T1000 (cell line): ENCODE data around the gene SERPINA9.
"Not testable (repeated sequence)": the region's sequence is repeated elsewhere in the genome, so short reads cannot be mapped to it uniquely, and the experiment has no call there.

ENCODE experiments used
- DNase-seq: peaks from one replicate; lab custom pipeline; 2025; ENCODE audit warnings: mixed read lengths; lab: John Stamatoyannopoulos, UW

SERPINA9 gene

DNA sequence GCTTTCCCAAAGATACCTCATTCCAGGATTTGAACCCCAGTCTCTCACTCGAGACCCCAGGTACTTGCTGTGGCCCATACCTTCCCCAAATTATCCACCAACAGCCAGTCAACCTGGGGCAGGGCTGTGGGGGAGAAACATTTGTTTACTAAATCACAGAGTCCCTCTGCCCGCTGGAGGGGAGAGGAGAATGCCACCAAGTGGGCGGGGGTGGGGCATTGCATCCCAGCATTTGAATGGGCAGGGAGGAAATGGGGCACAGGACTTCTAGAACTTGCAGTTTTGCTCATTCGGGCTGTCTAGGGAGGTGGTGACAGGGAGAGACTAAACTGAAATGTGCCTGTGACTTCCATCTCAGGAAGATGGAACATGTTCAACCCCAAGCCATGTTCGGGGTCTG is 10.9 kb upstream of the SERPINA9 start:
- DNase-seq, result no peak

DNA sequence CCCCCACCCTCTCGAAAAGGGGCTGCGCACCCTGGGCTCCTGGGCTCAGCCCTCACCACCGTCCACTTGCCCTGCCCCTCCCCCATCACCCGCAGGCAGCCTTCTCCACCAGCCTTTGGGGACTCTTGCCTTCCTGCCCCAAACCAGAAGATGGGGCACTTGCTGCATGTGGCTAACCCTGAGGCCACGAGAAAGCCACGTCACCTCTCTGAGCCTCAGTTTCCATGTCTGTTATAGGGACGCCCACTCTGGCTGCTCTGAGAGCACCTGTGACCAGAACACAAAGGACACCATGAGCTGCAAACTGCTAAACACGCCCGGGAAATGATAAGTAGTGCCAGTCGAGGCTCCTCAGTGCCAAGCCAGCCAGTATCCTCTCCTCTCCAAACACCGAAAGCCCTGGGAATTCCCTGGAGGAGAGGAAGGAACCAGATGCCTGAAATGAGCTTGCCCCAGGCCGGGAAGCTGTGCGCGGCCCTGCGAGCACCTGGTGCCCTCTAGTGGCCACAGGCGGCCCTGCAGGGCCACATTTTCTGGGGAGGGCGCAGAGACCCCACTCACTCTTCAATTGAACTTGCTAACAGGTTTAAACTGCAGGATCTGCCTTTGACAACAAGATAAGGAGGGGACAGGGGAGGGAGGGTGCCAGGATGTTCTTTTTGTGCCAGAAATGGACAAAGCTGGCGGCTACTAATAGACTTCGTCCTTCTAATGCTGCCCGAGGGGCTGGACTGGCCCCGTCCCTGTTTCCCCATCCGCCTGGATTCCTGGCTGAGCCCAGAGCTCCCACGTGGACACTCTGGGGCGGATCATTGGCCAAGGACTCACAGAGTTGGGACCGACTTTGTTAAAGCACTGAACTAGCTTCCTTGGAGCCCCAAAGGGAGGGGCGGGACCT is 10.2 kb upstream of the SERPINA9 start:
- no peak for DNase-seq

DNA sequence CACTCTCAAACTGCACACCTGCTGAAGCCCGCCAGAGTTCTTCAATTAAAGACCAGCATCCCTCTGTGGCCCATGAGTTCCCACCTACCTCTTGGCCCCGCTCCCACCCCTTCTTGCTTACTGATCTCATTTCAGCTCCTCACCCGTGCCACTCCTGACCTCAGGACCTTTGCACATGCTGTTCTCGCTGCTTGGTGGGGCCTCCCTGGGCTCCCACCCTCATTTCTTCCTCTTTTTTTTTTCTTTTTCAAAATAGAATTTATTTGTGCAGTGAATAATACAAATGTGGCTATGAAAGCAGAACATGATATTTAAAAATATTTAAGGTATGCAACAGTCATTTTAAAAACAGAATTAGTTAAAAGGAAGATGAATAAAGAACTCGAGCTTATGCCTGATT is 8.5 kb upstream of the SERPINA9 start:
- no peak for DNase-seq

DNA sequence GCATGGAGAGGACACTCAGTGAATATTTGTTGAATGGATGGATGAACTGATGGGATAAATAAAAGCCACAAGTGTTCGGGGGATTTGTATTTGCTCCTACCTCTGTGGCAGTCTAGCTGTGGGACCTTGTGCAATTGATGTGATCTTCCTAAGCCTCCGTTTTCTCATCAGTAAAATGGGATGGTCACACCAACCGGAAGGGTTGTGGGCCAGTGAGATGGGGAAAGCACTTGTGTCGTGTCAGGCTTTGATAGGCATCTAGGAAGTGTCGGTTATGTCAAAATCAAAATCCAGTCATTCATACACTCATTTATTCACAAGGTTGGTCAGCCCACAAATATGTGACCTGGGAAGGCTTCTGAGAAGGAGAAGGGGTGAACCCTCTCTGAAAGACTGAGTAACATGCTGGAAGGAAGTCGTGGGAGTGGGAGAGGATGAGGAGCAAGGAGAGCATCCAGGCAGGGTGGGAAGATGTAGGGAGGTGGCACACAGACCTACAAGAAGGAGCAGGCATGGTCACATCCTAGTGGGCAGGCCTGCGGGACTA is 7.8 kb upstream of the SERPINA9 start:
- no peak for DNase-seq

DNA sequence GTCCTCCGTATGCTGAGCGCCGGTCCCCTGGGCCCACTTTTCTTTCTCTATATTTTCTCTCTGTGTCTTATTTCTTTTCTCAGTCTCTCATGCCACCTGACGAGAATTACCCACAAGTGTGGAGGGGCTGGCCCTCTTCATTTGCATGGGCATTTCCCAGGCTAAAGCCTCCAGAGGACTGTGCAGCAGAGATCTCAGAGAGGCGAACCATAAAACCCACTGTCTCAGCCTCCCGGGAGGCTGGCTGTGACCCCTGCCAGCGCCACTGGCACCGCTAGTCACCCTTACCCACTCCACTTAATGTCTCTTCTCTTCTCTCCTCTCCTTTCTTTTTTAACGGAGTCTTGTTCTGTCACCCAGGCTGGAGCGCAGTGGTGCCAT is 7.1 kb upstream of the SERPINA9 start:
- no peak for DNase-seq

DNA sequence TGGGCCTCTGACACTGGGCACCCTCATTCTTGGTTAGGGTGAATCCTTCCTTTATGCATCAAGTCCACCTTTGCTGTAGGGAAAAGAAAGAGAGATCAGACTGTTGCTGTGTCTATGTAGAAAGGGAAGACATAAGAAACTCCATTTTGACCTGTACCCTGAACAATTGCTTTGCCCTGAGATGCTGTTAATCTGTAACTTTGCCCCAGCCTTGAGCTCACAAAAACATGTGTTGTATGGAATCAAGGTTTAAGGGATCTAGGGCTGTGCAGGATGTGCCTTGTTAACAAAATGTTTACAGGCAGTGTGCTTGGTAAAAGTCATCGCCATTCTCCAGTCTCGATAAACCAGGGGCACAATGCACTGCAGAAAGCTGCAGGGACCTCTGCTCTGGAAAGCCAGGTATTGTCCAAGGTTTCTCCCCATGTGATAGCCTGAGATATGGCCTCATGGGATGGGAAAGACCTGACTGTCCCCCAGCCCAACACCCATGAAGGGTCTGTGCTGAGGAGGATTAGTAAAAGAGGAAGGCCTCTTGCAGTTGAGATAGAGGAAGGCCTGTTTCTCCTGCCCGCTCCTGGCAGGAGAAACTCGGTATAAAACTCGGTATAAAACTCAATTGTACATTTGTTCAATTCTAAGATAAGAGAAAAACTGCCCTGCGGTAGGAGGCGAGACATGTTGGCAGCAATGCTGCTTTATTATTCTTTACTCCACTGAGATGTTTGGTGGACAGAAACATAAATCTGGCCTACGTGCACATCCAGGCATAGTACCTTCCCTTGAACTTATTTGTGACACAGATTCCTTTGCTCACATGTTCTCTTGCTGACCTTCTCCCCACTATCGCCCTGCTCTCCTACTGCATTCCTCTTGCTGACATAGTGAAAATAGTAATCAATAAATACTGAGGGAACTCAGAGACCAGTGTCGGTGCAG is 6.4 kb upstream of the SERPINA9 start:
- DNase-seq, result not testable (repeated sequence)

DNA sequence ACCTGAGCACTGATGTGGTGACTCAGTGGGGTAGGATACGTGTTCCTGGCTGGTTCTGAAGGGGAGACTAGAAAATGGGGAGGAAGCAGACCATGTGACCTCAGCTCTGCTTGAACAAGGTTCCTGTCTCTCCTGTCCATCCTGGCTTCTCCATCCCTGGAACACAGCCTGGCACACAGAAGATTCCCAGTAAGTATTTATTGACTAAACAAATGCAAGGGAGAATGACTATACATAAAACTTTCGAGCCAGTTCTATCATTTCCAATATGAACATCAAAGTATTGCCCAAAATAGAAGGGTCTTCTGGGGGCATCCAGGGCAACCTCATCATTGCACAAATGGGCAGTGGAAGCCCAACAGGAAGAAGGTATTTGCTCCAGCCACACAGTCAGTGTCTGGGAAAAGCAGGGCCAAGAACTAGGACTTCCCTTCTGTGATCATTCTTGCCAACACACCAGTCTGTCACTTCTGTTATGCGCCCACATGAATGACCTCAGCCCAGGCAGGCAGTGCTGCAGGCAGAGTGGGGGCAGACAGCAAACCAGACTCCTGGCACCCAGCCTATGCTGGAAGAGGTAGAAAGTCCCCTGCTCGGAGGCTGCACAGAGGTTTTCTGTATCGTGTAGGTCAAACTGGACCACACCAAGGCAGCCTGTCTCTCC is 5.6 kb upstream of the SERPINA9 start:
- DNase-seq, result no peak

DNA sequence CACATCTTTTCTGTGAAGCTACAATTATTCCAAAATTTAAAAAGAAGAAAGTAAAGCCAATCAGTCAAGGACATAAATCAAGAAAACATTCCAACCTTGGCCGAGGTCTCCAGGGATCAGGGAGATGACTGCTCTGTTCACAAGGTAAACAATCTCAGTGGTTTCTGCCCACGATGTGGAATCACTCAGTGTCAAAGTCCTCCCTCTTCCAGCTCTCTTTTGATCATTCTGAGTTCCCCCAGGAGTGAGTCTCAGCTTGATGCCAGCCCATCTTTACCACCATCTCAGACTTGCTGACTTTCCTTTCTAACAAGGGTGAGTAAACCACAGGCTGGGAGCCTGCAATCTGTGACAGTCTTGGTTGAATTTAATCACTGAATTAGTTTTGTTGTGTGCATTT is 4.8 kb upstream of the SERPINA9 start:
- no peak for DNase-seq

DNA sequence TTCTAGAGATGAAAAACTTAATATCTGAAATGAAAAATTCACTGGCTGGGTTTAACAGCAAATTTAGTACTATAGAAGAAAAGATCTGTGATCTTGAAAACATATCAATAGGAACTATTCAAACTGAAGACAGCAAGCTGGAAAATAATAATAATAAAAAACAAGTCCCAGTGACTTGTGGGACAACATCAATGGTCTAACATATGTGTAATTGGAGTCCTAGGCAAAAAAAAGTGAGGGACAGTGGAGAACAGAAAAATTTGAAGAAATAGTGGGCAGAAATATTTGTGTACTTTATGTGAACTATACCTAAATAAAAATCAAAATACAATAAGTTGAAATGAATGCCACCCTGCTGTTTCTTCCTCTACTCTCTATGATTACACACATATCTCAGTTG is 2.4 kb upstream of the SERPINA9 start:
- DNase-seq, result no peak

DNA sequence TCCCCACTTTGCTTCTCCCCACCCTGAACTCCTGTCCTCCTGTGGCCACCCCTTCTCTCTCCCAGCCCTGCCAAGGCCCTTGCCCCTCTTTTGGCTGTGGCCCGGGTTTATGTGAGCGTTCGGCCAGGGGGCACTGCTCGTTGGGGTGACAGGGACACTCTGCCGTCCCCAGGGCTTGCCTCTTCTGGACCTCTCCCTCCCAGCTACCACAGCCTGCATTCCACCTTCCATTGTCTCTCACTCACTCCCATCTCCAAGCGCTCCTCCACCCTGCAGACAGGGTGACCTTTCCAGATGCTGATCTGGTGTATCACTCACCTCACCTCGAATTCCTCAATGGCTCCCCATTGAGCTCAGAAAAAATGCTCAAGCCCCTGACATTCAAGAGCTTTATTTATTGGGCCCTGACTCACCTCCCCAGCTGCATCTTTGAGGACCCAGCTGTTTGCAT is 1.4 kb downstream of the SERPINA9 start:
- no peak for DNase-seq

DNA sequence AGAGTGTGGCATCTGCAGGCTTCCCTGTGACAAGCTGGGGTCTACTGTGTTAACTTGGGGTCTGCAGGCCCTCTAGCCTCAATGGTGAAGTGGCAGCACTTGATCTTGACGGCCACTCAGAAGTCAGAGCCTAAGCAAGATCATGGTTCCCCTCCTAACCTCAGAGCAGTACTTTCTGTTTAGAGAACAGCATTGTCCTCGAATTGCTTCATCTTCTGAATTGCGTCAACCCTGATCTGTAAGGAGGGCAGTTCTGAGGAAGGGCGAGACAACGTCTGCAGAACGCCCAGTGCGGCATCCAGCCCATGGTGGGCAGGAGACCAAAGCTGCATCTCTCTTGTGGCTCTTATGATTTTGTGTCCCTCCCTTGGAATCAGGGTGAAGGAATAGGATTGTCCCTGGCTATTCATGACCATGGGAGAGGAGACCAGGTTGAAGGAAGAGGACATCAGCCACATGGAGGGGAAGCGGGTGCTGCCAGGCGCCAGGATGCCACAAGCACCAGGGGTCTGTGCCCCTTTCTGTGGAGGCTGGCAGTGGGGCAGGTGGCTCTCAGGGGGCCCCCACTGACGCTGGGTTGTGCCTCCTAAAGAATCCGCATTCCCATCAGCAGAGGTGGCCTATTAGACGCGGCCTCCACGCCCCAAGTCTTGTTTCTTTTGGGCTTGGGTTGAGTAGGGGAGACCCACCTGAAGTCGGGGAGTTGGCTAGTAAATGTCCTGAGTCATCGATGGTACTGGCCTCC is 2.2 kb downstream of the SERPINA9 start:
- DNase-seq, result no peak

DNA sequence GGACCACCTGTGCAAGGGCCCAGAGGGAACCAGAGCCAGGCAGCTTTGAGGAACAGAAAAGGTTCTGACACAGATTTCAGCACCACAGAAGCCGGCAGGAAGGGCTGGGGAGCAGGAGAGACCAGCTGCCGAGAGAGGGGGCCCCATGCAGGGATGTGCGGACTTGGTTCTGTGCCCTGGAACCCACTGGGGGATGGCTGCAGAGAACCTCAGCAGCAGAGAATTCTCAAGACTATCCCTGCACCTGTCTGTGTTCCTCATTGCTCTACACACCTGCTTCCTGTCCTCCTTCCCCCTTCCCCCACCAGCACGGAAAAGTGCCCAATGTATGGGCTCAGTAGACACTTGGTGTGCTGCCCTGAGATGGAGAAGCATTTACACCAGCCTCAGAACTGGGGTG is 3.2 kb downstream of the SERPINA9 start:
- DNase-seq, result no peak

DNA sequence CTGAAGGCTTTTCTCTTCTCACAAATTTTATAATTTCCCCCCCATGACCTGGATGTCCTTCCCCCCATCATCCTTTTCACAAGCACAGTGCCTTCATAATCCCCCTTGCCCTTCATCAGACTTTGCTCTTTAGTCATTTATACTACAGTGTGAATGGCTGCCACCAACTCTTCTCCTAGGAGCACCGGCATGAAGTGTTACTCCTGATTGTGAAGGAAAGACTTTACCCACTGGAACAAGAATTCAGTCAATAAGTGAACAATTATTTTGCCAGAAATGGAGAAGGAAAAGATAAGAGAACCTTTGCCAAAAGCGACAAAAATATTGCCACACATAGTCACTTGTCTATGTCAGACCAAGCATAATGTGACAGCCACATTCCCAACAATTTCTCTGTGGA is 5.0 kb downstream of the SERPINA9 start:
- DNase-seq, result no peak

DNA sequence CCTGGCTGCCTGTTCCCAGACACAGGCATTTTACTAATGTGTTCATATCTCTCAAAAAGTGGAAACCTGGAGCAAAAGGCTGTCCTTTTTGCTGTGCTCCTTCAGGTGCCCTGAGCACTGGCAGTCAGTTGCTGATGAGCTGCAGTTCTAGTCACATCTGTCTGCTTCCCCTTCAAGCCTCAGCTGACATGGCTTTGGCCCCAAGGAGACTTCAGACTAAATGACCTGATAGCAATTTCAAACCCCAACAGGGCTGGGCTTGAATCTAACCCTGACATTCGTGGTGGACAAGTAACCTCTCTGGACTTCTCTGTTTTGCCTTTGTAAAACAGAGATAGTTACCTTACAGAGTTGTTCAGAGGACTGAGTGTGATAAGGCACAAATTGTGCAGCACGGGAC is 5.7 kb downstream of the SERPINA9 start:
- DNase-seq, result no peak

DNA sequence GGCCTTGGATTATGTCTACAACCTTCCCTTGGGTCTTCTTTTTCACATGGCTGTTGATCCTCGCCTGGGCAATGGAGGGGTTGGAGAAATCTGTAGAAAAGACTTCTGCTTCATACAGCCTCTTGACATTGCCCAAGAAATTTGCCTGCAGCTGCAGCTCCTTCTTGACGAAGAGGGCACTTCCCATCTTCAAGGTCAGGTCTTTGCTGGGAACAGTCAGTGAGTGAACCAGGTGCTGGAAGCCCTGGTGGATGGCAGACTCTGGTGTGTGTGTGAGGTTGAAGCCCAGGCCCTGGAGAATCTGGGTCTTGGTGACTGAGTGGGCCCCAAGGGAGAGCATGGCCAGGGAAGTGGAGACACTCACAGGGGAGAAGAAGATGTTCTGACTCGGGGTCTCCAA is 6.7 kb downstream of the SERPINA9 start:
- no peak for DNase-seq

DNA sequence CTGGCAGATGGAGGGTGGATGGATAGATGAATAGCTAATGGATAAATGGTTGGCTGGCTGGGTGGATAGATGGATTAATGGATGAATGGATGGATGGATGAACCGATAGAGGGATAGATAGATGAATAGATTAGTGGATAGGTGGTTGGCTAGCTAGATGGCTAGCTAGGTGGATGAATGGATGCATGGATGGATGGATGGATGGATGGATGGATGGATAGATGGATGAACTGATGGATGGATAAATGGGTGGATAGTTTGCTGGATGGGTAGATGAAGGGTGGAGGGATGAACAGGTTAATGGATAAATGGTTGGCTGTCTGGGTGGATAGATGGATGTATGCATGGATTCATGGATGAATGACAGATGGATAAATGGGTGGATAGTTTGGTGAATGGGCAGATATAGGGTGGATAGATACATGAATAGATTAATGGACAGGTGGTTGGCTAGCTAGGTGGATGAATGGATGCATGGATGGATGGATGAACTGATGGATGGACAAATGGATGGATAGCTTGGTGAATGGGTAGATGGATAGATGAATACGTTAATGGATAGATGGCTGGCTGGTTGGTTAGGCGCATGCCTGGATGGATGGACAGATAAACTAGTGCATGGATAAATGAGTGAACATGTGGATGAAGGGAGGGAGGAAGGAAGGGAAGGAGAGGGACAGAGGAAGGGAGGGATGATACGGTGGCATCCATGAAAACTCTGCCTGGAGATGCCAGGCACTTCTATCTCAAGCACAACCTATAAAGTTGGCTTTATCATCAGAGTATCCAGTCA is 8.1 kb downstream of the SERPINA9 start:
- DNase-seq, result no peak

DNA sequence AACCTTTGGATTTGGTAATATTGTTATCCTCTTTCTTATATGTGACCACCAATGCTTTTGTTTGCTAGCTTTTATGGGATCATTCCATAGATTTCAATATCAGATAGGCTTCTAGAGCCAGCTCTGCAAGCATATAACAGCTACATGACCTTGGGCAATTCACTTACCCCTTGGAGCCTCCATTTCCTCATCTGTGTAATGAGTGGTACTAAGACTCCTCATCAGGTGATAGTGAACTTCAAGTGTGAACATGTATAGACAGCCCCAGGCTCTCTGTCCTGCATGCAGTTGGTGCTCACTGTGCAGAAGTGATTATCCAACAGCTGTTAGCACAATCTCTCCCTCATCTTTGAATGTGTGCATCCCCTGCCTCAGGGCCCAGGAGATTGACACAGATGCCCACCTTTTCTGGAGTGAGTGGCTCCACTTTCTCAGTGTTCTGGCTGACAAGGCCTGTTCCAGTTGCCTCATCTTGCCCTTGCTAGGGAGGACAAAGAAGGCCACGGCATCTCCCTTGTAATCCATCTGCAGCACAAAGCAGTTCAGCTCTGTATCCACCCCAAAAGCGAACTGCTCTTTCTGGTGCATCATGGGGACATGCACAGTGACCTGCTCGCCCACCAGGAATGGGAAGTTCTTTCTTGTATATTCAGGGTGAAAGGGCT is 9.2 kb downstream of the SERPINA9 start:
- DNase-seq, result no peak

DNA sequence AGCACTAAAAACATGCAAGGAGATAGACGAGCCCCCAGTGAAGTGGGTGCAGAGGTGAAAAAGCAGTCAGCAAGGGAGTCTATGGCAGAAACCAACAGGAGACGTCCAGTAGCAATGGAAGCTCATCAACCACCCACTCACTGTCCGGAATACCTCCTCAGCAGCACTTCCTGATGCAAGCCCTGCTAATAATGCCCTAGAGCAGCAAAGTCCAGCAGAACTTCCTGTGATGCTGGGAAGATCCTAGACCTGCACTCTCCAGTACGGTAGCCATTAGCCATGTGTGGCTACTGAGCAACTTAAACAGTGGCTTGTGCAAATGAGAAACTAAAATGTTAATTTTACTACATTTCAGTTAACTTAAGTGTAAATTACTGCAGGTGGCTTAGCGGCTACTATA is 11.0 kb downstream of the SERPINA9 start:
- DNase-seq, result no peak

DNA sequence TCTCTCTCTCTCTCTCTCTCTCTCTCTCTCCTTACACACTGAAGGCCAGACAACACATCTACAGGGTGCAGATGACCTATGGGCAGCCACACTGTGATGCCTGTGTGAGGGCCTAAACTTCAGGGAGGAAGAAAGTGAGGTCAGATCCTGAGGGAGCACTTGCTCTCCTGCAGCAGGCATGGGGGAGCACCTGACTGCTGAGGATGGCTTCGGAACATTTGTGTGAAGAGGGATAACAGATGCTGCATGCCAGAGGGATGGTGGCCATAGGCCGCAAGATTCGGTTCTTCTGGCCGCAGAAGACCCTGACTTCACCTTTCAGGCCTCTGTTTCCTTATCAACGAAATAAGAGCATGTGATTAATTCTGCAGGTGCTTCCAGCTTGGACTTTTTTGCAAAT is 11.7 kb downstream of the SERPINA9 start:
- DNase-seq, result no peak
